ENCODE results near the gene SOX15.
"Not testable (repeated sequence)": the region's sequence is repeated elsewhere in the genome, so short reads cannot be mapped to it uniquely, and the experiment has no call there.

Gene SOX15

GRCh38 chr17:7589891-7590691, at the start of gene SOX15:
Gene SOX15 (minus strand): TSS chr17:7590094. CDS start chr17:7589676, 418 bp downstream.
- no peak for DNase-seq

GRCh38 chr17:7636163-7636562, 46.3 kb upstream of the SOX15 start:
- no peak for DNase-seq

DNA sequence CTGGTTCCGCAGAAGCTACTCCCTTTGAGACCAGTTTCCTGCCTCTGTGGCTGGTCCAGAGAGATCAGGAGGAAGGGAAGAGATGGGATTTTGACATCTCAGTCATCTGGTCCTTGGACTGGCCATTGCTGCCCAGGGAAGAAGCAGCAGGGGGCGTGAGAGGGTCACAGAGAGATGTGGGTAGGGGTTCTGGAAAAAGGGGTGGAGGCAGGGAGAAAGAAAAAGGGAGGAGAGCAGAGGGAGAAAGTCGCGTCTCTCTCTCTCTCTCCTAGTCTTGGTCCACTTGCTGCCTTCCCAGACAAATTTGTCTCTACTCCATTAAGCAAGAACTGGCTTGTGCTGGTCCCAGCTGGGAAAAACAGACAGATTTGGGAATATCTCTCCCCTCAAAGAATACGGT, 44.5 kb upstream of the SOX15 start:
- peak in 29 of 51 donors; percentile 12 to 71 (median 48) for DNase-seq

- DNase-seq, result no peak
Measured at GRCh38 chr17:7633093-7633492, 43.2 kb upstream of the SOX15 start.

DNA sequence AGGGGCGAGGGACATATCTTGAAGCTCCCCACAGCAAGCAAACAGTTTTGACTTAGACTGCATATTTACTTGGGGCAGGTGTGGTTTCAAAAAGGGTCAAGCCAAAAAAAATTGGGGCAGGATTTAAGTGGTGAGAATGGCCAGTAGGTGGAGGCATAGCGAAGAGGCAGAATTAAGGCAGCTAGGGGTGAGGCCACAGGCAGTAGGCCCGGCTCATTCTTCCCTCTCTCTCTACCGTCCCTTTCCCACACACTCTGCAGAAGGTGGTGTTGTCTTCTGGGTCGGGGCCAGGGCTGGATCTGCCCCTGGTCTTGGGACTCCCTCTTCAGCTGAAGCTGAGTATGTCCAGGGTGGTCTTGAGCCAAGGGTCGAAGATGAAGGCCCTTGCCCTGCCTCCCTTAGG, 42.6 kb upstream of the SOX15 start:
- DNase-seq, result peak in 6 of 51 donors; percentile 7 to 29 (median 14)

DNA sequence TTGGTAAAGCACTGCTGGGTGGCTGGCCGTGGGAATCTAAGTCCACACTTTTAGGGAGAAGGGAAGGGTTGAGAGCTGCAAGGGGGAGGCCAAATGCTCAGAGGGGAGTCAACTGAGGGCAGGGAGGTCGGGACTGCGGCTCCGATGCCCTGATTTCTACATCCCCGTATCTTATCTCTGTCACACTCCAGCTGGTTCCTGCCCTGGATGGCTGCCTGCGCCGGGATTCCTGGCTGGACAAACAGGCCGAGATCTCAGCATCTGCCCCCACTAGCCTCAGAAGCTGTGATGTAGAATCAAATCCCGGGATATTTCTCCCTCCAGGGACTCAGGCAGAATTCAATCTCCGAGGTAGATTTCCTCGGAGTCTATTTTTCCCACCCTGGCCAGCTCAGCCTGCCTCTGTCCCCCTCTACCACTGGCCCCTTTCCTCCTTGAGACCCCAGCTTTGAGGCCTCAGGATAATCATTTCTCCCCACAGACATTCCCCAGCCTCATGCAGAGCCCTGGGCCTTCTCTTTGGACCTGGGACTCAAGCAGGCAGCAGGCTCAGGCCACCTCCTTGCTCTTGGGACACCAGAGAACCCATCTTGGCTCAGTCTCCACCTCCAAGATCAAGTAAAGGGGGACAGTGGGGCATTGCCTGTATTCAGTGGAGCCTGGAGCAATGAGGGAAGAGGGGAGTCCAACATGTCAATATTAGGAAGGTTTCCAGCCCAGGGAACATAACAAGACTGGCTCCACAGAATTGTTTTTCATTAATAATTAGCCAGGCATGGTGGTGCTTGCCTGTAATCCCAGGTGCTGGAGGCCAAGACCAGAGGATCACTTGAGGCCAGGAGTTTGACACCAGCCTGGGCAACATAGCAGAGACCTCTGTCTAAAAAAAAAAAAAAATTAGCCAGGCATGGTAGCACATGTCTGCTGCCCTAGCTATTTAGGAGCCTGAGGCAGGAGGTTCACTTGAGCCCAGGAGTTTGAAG, 41.8 kb upstream of the SOX15 start:
- no peak for DNase-seq

DNA sequence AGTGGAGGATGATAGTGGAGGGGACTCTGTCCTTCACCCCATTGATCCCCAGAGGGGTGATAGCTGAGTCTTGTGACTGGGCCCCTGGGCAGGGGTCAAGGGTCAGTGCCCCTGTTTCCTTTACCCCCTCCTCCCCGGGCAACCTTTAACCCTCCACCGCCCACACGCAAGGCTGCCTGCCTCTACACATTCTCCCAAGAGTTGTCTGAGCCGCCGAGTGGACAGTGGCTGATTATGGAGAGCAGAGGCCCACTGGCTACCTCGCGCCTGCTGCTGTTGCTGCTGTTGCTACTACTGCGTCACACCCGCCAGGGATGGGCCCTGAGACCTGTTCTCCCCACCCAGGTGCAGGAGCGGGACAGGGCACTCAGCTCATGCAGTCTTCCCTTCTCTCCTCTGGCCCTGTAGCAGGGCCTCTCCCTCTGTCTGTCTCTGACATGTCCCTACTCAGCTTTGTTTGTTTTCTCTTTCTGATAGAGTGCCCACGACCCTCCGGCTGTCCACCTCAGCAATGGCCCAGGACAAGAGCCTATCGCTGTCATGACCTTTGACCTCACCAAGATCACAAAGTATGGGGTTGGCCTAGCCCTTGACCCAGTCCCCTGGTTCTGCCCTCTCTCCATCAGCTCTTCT, 40.2 kb upstream of the SOX15 start, which contains the start of gene SHBG:
Gene SHBG, plus strand, starts transcription at position 197 of the 633 bp plus-strand sequence. Its CDS starts 38 bp downstream, at position 235.
- no peak for DNase-seq

- DNase-seq, result peak; percentile 60 to 96 (median 91)
Measured at GRCh38 chr17:7627250-7628121, 37.6 kb upstream of the SOX15 start, which contains the start of gene SAT2. Gene SAT2 (minus strand): TSS chr17:7627821. CDS start chr17:7627635, 186 bp downstream.

DNA sequence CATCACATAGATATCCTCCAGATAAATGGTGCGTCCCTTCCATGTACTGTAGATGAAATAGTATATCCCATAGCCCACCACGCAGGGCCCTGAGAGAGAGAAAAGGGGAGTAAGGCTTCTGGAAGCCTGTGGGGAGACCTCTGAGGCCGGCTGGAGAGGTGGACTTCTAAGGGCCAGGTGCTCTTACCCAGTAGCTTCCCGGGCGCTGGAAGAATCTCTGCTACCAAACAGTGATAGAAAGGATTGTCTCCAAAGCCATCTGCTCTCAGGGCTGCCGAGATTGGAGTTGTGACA, 37.0 kb upstream of the SOX15 start:
- no peak for DNase-seq

GRCh38 chr17:7626307-7626706, 36.4 kb upstream of the SOX15 start:
- peak in 6 of 51 donors; percentile 5 to 17 (median 8) for DNase-seq

- not testable (repeated sequence) for DNase-seq
Measured at GRCh38 chr17:7625749-7626148, 35.9 kb upstream of the SOX15 start.

DNA sequence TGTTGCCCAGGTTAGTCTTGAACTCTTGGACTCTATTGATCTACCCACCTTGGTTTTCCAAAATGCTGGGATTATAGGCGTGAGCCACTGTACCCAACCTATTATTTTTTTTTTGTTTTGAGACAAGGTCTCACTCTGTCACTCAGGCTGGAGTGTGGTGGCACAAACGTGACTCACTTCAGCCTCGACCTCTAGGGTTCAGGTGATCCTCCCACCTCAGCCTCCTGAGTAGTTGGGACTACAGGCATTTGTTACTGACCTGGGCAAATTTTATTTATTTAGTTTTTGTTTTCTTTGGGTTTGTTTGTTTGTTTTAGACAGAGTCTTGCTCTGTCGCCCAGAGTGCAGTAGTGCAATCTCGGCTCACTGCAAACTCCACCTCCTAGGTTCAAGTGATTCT, 33.8 kb upstream of the SOX15 start:
- DNase-seq, result no peak

- no peak for DNase-seq
Measured at GRCh38 chr17:7620835-7621234, 30.9 kb upstream of the SOX15 start.

GRCh38 chr17:7618608-7619007, 28.7 kb upstream of the SOX15 start:
- DNase-seq, result no peak

DNA sequence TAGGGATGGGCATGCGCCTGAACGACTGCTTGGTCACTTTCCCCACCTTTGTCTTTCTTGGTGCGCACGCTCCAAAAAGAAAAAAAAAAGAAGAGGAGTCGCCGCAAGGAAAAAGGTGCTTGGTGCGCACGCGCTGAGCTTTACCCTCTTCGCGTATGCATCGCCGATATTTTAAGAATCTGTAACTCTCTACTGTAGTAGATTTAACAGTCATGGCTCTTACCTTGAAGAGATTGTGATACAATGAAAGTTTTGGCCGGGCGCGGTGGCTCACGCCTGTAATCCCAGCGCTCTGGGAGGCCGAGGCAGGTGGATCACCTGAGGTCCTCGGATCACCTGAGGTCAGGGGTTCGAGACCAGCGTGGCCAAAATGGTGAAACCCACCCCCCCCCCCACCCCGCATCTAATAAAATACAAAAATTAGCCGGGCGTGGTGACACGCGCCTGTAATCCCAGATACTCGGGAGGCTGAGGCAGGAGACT, 25.4 kb upstream of the SOX15 start:
- peak in 1 of 51 donors; percentile 20 for DNase-seq

GRCh38 chr17:7614425-7615264, 24.8 kb upstream of the SOX15 start, which contains the start of gene FXR2:
Gene FXR2 (minus strand): TSS chr17:7614897. CDS start chr17:7614532, 365 bp downstream.
- DNase-seq, result peak; percentile 85 to 100 (median 99)

DNA sequence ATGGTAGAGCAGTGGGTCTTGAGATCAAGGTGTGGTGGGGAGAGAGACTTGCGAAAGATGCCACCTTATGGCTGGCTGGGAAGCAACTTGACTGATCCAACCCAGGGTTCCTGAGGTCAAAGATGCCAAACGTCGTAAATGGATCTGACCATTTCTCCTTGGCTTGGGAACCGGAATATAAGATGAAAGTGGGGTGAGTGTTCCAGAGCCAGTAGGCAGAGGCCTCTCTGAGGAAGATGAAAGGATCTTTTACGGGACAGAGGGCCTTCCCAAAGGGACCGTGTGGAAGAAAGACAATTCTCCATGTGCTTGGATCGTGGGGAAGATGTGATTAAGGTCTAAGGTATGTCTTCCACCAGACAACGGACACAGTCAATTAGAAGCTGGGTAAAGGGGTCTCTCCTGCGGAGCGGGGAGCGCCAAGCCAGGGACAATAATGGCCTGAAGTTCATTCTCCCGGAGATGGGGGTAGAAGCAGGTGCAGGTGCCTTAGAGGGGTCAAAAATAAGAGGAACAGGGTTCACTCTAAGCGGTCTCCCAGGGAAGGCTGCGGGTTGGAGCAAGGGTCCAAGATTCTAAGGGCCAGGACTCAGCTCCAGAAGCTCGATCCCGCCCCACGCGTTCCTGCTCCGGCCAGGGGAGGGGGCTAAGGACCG, 24.0 kb upstream of the SOX15 start:
- no peak for DNase-seq

DNA sequence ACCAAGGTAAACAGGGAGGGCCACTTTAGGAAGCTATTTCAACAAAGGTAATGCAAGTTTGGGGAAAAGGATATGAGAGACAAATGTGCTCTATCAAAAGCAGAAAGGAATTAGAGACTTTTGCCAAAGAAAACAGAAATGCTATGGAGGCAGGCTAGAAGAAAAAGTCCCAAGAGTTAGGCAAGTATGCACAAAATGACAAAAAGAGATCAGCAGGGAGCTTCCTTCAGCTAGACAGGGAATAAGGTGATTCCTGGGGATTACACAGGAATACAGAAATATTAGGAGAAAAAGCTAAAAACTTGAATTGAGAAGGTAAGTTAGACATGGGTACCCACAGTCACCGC, 22.4 kb upstream of the SOX15 start:
- DNase-seq, result no peak
